Activated CD8-positive, alpha-beta memory T cell treated with anti-CD3 and anti-CD28 coated beads, Interleukin-2, amount 50 U/mL, for 24 hours (primary cell): Measurements from ENCODE around the gene ERVW-1.
"Not testable (repeated sequence)": the region's sequence is repeated elsewhere in the genome, so short reads cannot be mapped to it uniquely, and the experiment has no call there.

Source experiments
- DNase-seq: peaks from one replicate; pipeline ENCODE4 v3.0.0-alpha.2; 2020; ENCODE audit errors: extremely low read depth

ERVW-1 gene

GRCh38 chr7:92468589-92468988, 9.2 kb downstream of the ERVW-1 start:
- not testable (repeated sequence) for DNase-seq

GRCh38 chr7:92466682-92467081, 11.1 kb downstream of the ERVW-1 start:
- no peak for DNase-seq

GRCh38 chr7:92464515-92464914, 13.2 kb downstream of the ERVW-1 start:
- DNase-seq, result no peak

- no peak for DNase-seq
Observed at GRCh38 chr7:92462560-92462959, 15.2 kb downstream of the ERVW-1 start.

- DNase-seq, result no peak
Observed at GRCh38 chr7:92461027-92462003, 16.4 kb downstream of the ERVW-1 start.

- DNase-seq, result no peak
Observed at GRCh38 chr7:92460510-92460909, 17.2 kb downstream of the ERVW-1 start.

- DNase-seq, result no peak
Observed at GRCh38 chr7:92460109-92460508, 17.6 kb downstream of the ERVW-1 start.

GRCh38 chr7:92456236-92456635, 21.5 kb downstream of the ERVW-1 start:
- DNase-seq, result no peak

GRCh38 chr7:92451645-92452044, 26.1 kb downstream of the ERVW-1 start:
- no peak for DNase-seq

GRCh38 chr7:92448205-92448747, 29.5 kb downstream of the ERVW-1 start:
- DNase-seq, result peak; percentile 23

GRCh38 chr7:92447345-92448204, 30.2 kb downstream of the ERVW-1 start, which contains the start of gene GATAD1:
GATAD1 (plus strand) TSS chr7:92447482; CDS start chr7:92447730, 248 bp downstream.
- peak; percentile 41 for DNase-seq

GRCh38 chr7:92446869-92447344, 30.8 kb downstream of the ERVW-1 start:
- DNase-seq, result no peak

GRCh38 chr7:92442720-92443119, 35.0 kb downstream of the ERVW-1 start:
- not testable (repeated sequence) for DNase-seq

GRCh38 chr7:92437956-92438491, 39.7 kb downstream of the ERVW-1 start:
- no peak for DNase-seq

GRCh38 chr7:92436612-92437445, 40.9 kb downstream of the ERVW-1 start:
- DNase-seq, result no peak

- no peak for DNase-seq
Observed at GRCh38 chr7:92435542-92435941, 42.2 kb downstream of the ERVW-1 start.

- no peak for DNase-seq
Observed at GRCh38 chr7:92433019-92433418, 44.7 kb downstream of the ERVW-1 start.

GRCh38 chr7:92432299-92432946, 45.3 kb downstream of the ERVW-1 start:
- DNase-seq, result no peak

GRCh38 chr7:92427193-92427592, 50.6 kb downstream of the ERVW-1 start:
- DNase-seq, result no peak

- DNase-seq, result no peak
Observed at GRCh38 chr7:92425311-92425947, 52.3 kb downstream of the ERVW-1 start.
